Measurements from ENCODE around the gene ADGRV1.

- TF ChIP-seq GATA2 (IDR thresholded peaks at IDR 0.05; ENCODE audit: low read depth, low read length): no peak
- no peak for TF ChIP-seq GATA3 (IDR thresholded peaks at IDR 0.05; ENCODE audit: low read depth, low read length)
Measured at GRCh38 chr5:90675222-90675621, 116.6 kb downstream of the ADGRV1 start.
